Ishikawa (cell line): ENCODE data around the gene TSTD2.
A peak's percentile ranks its signal among the peaks of the same experiment; 100 is the strongest.

ENCODE experiments used
- CEBPB ChIP-seq: IDR thresholded peaks from 2 replicates; pipeline ENCODE4 v1.6.1; 2012
- CREB1 ChIP-seq: IDR thresholded peaks from 2 replicates; pipeline ENCODE4 v1.6.1; 2012; ENCODE audit warnings: low read depth
- EGR1 ChIP-seq: IDR thresholded peaks from 2 replicates; pipeline ENCODE4 v1.6.1; 2012
- EP300 ChIP-seq: IDR thresholded peaks from 2 replicates; pipeline ENCODE4 v1.6.1; 2012; ENCODE audit warnings: borderline replicate concordance
- FOXM1 ChIP-seq: IDR thresholded peaks from 2 replicates; pipeline ENCODE4 v1.6.1; 2012; ENCODE audit warnings: low read depth, borderline replicate concordance
- NFIC ChIP-seq: IDR thresholded peaks from 2 replicates; pipeline ENCODE4 v1.6.1; 2012
- RAD21 ChIP-seq: IDR thresholded peaks from 2 replicates; pipeline ENCODE4 v1.6.1; 2012; ENCODE audit warnings: low read depth
- TAF1 ChIP-seq: IDR thresholded peaks from 2 replicates; pipeline ENCODE4 v1.6.1; 2012; ENCODE audit warnings: low read depth, mild to moderate bottlenecking
- TCF12 ChIP-seq: IDR thresholded peaks from 2 replicates; pipeline ENCODE4 v1.6.1; 2012; ENCODE audit warnings: low read depth
- TEAD4 ChIP-seq: IDR thresholded peaks from 2 replicates; pipeline ENCODE4 v1.6.1; 2012
- YY1 ChIP-seq: IDR thresholded peaks from 2 replicates; pipeline ENCODE4 v1.6.1; 2012; ENCODE audit warnings: low read depth
- ZBTB7A ChIP-seq: IDR thresholded peaks from 2 replicates; pipeline ENCODE4 v1.6.1; 2012; ENCODE audit warnings: low read depth
- TF ChIP-seq, protein P1 (sequence below): IDR thresholded peaks from 2 replicates; pipeline ENCODE4 v1.6.1; 2012
- TF ChIP-seq, protein P2 (sequence below): IDR thresholded peaks from 2 replicates; pipeline ENCODE4 v1.6.1; 2012
- TF ChIP-seq, protein P3 (sequence below): IDR thresholded peaks from 2 replicates; pipeline ENCODE4 v1.6.1; 2012; ENCODE audit warnings: low read depth, mild to moderate bottlenecking

Gene TSTD2

DNA sequence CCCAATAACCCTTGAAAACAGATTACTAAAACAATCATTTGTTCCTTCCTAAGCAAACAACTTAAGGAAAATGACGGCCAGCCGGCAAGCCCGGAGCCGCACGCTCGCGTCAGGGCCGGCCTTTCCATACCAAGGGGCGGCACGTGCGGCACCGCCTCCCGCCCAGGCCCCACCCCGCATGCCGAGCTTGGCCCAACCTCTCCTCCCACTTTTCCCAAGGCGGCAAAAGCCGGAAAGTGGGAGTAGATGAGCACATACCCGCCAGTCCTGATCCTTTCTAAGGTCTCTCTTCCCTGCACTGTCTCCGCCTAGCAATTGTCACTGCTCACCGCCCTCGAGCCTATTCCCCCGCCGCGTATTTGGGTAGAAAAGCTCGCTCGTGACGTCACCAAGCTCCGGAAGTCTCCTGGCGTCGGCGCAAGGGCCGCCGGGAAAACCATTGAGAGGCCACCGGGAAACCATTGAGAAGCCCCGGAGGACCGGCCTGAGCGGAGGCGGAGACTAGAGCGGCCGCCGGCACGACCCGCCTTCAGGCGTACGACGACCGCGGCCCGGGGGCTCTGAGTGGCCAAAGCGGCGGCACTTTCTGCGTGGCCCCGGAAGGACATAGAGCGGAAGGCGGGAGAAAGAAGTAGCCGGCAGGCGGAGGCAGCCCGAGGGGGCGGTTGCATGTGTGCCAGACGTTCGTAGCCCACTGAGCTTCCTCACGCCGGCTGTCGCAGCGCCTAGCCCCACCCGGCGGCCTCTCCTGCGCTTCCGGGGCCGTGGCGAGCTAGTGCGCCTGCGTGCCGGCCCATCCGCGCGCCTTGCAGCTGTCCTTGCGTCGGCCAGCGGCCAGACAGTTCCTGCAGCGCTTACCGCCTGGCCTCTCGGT, at the start of gene TSTD2, which contains the start of gene NCBP1:
Gene TSTD2, minus strand, starts transcription at position 384 of the 874 bp plus-strand sequence. CDS start 5,806 bp downstream, outside the sequence.
Gene NCBP1, plus strand, starts transcription at position 837 of the 874 bp plus-strand sequence. CDS start 61 bp downstream, outside the sequence.
- TF ChIP-seq, protein P1, sequence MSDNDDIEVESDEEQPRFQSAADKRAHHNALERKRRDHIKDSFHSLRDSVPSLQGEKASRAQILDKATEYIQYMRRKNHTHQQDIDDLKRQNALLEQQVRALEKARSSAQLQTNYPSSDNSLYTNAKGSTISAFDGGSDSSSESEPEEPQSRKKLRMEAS = peak; percentile 85
- TF ChIP-seq YY1 = peak; percentile 45; the same call in 1 of the 2 replicates
- peak; percentile 29 for TF ChIP-seq NFIC
- peak; percentile 2; the same call in 1 of the 2 replicates for TF ChIP-seq FOXM1
- TF ChIP-seq ZBTB7A = no peak
- TF ChIP-seq, protein P2, sequence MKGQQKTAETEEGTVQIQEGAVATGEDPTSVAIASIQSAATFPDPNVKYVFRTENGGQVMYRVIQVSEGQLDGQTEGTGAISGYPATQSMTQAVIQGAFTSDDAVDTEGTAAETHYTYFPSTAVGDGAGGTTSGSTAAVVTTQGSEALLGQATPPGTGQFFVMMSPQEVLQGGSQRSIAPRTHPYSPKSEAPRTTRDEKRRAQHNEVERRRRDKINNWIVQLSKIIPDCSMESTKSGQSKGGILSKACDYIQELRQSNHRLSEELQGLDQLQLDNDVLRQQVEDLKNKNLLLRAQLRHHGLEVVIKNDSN = peak; percentile 81
- peak; percentile 15; the same call in 1 of the 2 replicates for TF ChIP-seq EP300
- TF ChIP-seq RAD21 = no peak
- TF ChIP-seq CEBPB = no peak
- peak; percentile 81 for TF ChIP-seq TAF1
- 0 out of 2 replicates have a peak, but pooled peaks have one; percentile 29 for TF ChIP-seq TEAD4
- peak; percentile 81 for TF ChIP-seq CREB1
- no peak; the same call in 1 of the 2 replicates for TF ChIP-seq TCF12
- no peak; the same call in 1 of the 2 replicates for TF ChIP-seq EGR1
- TF ChIP-seq, protein P3, sequence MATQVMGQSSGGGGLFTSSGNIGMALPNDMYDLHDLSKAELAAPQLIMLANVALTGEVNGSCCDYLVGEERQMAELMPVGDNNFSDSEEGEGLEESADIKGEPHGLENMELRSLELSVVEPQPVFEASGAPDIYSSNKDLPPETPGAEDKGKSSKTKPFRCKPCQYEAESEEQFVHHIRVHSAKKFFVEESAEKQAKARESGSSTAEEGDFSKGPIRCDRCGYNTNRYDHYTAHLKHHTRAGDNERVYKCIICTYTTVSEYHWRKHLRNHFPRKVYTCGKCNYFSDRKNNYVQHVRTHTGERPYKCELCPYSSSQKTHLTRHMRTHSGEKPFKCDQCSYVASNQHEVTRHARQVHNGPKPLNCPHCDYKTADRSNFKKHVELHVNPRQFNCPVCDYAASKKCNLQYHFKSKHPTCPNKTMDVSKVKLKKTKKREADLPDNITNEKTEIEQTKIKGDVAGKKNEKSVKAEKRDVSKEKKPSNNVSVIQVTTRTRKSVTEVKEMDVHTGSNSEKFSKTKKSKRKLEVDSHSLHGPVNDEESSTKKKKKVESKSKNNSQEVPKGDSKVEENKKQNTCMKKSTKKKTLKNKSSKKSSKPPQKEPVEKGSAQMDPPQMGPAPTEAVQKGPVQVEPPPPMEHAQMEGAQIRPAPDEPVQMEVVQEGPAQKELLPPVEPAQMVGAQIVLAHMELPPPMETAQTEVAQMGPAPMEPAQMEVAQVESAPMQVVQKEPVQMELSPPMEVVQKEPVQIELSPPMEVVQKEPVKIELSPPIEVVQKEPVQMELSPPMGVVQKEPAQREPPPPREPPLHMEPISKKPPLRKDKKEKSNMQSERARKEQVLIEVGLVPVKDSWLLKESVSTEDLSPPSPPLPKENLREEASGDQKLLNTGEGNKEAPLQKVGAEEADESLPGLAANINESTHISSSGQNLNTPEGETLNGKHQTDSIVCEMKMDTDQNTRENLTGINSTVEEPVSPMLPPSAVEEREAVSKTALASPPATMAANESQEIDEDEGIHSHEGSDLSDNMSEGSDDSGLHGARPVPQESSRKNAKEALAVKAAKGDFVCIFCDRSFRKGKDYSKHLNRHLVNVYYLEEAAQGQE = no peak

DNA sequence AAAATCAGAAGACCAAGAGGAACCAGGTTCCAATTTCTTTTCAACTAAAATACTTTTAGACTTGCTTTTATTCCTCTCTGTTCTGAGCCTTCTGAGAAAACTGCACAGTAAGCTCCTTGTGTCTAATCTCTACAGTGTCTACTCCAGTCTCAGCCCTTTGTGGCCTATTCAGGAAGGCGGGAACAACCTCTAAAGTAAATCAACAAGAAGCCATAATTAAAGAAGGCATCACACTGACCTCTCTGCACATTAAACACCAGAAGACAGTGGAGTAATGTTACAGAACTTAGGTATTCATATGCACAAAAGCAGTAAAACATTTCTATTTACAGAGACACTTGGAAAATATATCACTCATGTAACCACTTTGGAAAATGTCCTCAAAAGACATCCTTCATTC, 49.1 kb upstream of the TSTD2 start:
- TF ChIP-seq RAD21 = no peak
- TF ChIP-seq, protein P1 = no peak
- TF ChIP-seq, protein P2 = no peak
- TF ChIP-seq EP300 = no peak
- TF ChIP-seq ZBTB7A = no peak
- TF ChIP-seq TEAD4 = no peak
- TF ChIP-seq TAF1 = no peak
- TF ChIP-seq NFIC = no peak
- TF ChIP-seq YY1 = no peak
- TF ChIP-seq EGR1 = no peak
- TF ChIP-seq, protein P3 = no peak
- no peak for TF ChIP-seq FOXM1
- no peak for TF ChIP-seq CEBPB
- no peak for TF ChIP-seq CREB1
- no peak for TF ChIP-seq TCF12

DNA sequence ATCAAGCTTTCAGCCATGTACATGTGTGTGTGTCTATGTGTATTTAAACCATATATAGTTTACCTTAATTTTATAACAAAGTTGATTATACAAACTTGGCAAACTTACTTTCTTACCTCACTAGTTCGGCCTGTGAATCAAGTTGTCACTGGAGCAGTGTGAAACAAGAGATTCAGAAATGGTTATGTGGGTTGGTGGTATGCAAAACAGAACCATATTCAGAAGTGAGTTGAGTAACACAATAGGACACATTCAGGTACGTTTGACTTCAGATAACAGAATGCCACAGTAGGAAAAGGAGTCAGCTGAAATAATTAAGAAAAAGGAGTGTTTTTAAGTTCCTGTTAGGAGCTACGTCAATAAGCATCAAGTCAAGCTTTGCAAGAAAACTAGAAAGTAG, 42.5 kb upstream of the TSTD2 start:
- TF ChIP-seq NFIC = no peak
- TF ChIP-seq, protein P1 = no peak
- TF ChIP-seq EGR1 = no peak
- TF ChIP-seq CEBPB = no peak
- TF ChIP-seq, protein P2 = no peak
- no peak for TF ChIP-seq TCF12
- TF ChIP-seq ZBTB7A = no peak

DNA sequence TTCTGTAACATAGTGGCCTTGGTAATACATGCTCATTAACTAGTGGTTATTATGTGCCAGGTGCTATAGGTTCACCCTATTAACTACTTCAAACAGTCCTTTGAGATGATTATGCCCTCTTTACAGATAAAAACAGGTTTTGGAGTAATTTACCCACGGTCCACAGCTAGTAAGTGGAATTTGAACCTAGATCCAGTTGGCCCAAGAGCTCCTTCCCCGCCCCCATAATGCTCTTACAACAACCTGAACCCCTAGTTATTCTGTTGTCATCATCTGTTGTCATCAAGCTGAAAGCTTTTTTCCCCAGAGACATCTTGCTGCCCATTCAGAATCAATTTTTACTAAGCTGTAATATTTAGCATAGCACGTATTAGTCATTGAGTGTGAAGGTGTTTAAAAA, 40.8 kb upstream of the TSTD2 start:
- TF ChIP-seq NFIC = no peak
- TF ChIP-seq TEAD4 = no peak
- no peak for TF ChIP-seq ZBTB7A
- no peak for TF ChIP-seq EP300
- no peak for TF ChIP-seq CREB1
- no peak for TF ChIP-seq EGR1
- TF ChIP-seq TAF1 = no peak
- TF ChIP-seq, protein P2 = no peak
- no peak for TF ChIP-seq FOXM1
- no peak for TF ChIP-seq RAD21
